ENCODE results near the gene JMJD6. TPM values are rescaled to one million over a fixed set of nuclear protein-coding genes. Genes with fewer than 3 reads are reported as not detected.

Gene JMJD6
- total and polyA plus RNA-seq, 9 of the 15 experiments (the other 6 are each of a cell fraction or from before 2014, with no cell fraction given), result 2.5 to 52.3 (median 36.3) TPM

DNA sequence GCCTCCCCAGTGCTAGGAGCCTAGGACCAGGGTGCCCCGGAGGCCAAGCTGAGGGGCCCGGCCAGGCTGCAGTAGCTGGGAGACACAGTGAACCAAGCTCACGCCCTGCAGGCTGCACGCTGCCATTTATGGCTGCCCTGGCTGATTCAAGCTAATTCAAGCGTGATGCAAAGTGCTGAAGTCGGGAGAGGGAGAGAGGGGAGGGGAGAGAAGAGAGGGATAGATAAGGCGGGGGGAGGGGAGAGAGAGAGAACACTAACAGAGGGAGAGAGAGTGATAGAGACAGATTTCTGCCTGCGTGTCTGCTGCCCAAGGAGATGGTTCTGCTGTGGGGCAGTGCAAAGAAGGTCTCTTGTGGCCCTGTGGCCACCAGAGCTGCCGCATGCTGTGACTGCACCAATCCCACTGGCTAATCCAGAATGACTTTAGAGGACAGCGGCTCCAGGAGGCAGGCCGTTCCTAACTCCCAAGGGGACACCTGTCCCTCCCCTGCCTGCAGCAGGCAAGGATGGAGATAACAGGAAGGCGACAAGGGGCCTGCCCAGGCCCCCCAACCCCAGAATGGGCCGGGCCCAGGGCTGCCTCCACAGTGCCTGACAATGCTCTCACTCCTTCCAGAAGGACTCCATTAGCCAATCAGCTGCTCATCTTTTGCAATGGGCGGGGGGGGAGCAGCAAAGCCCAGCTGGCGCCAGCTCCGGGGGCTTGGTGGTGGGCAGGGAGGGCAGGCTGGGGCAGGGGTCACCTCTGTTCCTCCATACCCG lies 28.5 kb downstream of the JMJD6 start (continued):
- no peak for TF ChIP-seq ARHGAP35 (IDR thresholded peaks at IDR 0.05; ENCODE audit: partially characterized antibody)
- TF ChIP-seq BDP1 (IDR thresholded peaks at IDR 0.05; ENCODE audit: insufficient read depth, insufficient read length), result no peak
- no peak for TF ChIP-seq NFXL1 (CRISPR knock-in tag; IDR thresholded peaks at IDR 0.05)
- TF ChIP-seq, protein P1, sequence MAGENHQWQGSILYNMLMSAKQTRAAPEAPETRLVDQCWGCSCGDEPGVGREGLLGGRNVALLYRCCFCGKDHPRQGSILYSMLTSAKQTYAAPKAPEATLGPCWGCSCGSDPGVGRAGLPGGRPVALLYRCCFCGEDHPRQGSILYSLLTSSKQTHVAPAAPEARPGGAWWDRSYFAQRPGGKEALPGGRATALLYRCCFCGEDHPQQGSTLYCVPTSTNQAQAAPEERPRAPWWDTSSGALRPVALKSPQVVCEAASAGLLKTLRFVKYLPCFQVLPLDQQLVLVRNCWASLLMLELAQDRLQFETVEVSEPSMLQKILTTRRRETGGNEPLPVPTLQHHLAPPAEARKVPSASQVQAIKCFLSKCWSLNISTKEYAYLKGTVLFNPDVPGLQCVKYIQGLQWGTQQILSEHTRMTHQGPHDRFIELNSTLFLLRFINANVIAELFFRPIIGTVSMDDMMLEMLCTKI (IDR thresholded peaks at IDR 0.05; ENCODE audit: partially characterized antibody), result no peak
- no peak for TF ChIP-seq FOXJ3 (CRISPR knock-in tag; IDR thresholded peaks at IDR 0.05)
- no peak for TF ChIP-seq TCFL5 (CRISPR knock-in tag; conservative IDR thresholded peaks at IDR 0.05)
- TF ChIP-seq BRCA1 (IDR thresholded peaks at IDR 0.05), result no peak
- no peak for TF ChIP-seq BRCA1 (CRISPR knock-in tag; IDR thresholded peaks at IDR 0.05)
- TF ChIP-seq ZNF3 (CRISPR knock-in tag; IDR thresholded peaks at IDR 0.05), result no peak
- TF ChIP-seq, protein P2, sequence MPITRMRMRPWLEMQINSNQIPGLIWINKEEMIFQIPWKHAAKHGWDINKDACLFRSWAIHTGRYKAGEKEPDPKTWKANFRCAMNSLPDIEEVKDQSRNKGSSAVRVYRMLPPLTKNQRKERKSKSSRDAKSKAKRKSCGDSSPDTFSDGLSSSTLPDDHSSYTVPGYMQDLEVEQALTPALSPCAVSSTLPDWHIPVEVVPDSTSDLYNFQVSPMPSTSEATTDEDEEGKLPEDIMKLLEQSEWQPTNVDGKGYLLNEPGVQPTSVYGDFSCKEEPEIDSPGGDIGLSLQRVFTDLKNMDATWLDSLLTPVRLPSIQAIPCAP (CRISPR knock-in tag; IDR thresholded peaks at IDR 0.05; ENCODE audit: borderline replicate concordance), result no peak
- no peak for TF ChIP-seq CAMTA2 (CRISPR knock-in tag; conservative IDR thresholded peaks at IDR 0.05)
- TF ChIP-seq MEF2D (tag; conservative IDR thresholded peaks at IDR 0.05; ENCODE audit: low read depth), result peak; percentile 50; the same call in 1 of the 2 replicates
- TF ChIP-seq, protein P3, sequence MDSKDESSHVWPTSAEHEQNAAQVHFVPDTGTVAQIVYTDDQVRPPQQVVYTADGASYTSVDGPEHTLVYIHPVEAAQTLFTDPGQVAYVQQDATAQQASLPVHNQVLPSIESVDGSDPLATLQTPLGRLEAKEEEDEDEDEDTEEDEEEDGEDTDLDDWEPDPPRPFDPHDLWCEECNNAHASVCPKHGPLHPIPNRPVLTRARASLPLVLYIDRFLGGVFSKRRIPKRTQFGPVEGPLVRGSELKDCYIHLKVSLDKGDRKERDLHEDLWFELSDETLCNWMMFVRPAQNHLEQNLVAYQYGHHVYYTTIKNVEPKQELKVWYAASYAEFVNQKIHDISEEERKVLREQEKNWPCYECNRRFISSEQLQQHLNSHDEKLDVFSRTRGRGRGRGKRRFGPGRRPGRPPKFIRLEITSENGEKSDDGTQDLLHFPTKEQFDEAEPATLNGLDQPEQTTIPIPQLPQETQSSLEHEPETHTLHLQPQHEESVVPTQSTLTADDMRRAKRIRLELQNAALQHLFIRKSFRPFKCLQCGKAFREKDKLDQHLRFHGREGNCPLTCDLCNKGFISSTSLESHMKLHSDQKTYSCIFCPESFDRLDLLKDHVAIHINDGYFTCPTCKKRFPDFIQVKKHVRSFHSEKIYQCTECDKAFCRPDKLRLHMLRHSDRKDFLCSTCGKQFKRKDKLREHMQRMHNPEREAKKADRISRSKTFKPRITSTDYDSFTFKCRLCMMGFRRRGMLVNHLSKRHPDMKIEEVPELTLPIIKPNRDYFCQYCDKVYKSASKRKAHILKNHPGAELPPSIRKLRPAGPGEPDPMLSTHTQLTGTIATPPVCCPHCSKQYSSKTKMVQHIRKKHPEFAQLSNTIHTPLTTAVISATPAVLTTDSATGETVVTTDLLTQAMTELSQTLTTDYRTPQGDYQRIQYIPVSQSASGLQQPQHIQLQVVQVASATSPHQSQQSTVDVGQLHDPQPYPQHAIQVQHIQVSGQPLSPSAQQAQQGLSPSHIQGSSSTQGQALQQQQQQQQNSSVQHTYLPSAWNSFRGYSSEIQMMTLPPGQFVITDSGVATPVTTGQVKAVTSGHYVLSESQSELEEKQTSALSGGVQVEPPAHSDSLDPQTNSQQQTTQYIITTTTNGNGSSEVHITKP (IDR thresholded peaks at IDR 0.05; ENCODE audit: partially characterized antibody), result peak; percentile 10
- TF ChIP-seq RAD21 (CRISPR knock-in tag; conservative IDR thresholded peaks at IDR 0.05 in 1 of 2, IDR thresholded peaks at IDR 0.05 in 1 of 2), result no peak
- TF ChIP-seq CREB1 (IDR thresholded peaks at IDR 0.05), result no peak
- no peak for TF ChIP-seq CREB1 (CRISPR knock-in tag; IDR thresholded peaks at IDR 0.05)
- TF ChIP-seq ZNF384 (IDR thresholded peaks at IDR 0.05; ENCODE audit: low read depth, low read length), result no peak
- TF ChIP-seq ZNF57 (CRISPR knock-in tag; IDR thresholded peaks at IDR 0.05), result no peak
- TF ChIP-seq, protein P4, sequence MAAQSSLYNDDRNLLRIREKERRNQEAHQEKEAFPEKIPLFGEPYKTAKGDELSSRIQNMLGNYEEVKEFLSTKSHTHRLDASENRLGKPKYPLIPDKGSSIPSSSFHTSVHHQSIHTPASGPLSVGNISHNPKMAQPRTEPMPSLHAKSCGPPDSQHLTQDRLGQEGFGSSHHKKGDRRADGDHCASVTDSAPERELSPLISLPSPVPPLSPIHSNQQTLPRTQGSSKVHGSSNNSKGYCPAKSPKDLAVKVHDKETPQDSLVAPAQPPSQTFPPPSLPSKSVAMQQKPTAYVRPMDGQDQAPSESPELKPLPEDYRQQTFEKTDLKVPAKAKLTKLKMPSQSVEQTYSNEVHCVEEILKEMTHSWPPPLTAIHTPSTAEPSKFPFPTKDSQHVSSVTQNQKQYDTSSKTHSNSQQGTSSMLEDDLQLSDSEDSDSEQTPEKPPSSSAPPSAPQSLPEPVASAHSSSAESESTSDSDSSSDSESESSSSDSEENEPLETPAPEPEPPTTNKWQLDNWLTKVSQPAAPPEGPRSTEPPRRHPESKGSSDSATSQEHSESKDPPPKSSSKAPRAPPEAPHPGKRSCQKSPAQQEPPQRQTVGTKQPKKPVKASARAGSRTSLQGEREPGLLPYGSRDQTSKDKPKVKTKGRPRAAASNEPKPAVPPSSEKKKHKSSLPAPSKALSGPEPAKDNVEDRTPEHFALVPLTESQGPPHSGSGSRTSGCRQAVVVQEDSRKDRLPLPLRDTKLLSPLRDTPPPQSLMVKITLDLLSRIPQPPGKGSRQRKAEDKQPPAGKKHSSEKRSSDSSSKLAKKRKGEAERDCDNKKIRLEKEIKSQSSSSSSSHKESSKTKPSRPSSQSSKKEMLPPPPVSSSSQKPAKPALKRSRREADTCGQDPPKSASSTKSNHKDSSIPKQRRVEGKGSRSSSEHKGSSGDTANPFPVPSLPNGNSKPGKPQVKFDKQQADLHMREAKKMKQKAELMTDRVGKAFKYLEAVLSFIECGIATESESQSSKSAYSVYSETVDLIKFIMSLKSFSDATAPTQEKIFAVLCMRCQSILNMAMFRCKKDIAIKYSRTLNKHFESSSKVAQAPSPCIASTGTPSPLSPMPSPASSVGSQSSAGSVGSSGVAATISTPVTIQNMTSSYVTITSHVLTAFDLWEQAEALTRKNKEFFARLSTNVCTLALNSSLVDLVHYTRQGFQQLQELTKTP (IDR thresholded peaks at IDR 0.05; ENCODE audit: low read depth in 1 of 2, partially characterized antibody in 2 of 2), result peak; percentile 65 to 93
